Suprapubic skin (tissue), 4 donors: ENCODE data around the gene EIF4E.

ENCODE experiments used
- POLR2A ChIP-seq, 2 donors: fragments of 450-650 bp; IDR thresholded peaks; one replicate each; pipeline ENCODE4 v1.6.1; 2017; ENCODE audit warnings: antibody characterized with exemption in 2 of 2, mild to moderate bottlenecking in 2 of 2, moderate library complexity in 2 of 2
- POLR2AphosphoS5 ChIP-seq, 3 donors: sonication (generic); formaldehyde crosslinking; IDR thresholded peaks; one replicate each; pipeline ENCODE4 v1.6.1; 2017; ENCODE audit warnings: antibody characterized with exemption in 3 of 3

DNA sequence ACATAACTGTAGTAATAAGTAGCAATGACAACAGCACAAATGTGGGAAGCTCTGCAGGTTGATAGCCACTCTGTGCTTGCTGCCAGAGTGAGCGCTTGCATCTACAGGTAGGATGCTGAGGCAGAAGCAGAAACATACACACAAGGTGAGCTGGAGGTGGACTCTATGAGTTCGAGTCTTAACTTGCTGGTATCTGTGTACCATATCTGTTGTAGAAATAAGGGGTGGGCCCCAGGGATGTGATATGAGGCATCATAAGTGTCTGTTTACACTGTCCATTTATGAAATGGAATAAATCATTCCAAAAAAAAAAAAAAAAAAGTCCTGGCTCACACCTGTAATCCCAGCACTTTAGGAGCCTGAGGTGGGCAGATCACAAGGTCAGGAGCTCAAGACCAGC, 32.8 kb upstream of the EIF4E start:
- TF ChIP-seq POLR2AphosphoS5 (IDR thresholded peaks at IDR 0.05): no peak
- TF ChIP-seq POLR2A (IDR thresholded peaks at IDR 0.05): no peak
